Ramos (cell line): ENCODE measurements around the gene PFKP.

ENCODE experiments used
- in situ Hi-C: fragments of 300-500 bp; cut with MboI; formaldehyde crosslinking; loops from one replicate; pipeline ENCODE4 v1.14.3; 2022; ENCODE audit warnings: low sequenced_read_pairs; ENCODE audit not compliant: unreplicated experiment

The PFKP gene

DNA sequence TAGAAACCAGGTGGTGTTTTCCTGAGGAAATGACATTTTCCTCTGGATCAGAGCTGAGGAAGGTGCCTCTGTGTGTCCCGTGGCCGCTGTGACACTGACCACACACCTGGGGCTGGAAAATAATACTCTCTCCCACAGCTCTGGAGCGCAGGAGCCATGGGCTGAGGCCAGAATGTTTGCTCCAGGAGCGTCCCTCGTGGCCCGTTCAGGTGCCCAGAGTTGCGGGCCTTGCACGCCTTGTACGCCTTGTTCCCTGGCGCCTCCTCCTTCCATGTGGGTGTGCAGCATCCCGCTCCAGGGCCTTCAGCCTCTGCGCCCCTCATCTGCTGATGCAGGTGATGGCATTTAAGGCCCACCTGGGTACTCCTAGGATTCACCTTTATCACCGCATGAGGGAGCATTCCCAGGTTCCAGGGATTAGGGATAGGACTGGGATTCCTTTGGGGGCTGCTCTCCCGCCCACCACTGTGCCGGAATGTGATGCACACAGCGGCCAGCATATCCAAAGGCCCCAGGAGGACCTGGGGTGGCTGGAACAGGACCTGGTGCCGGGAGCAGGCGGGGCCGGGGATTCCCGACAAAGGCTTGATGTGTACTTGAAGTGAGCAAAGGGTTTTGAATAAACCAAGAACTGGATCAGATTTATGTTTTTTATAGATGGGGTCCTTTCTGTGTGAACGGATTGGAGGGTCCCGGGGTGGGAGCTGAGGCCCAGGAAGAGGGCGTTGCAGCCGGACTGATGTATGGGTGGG, 61.2 kb downstream of the PFKP start:
- in situ Hi-C loops, result no loop called here

DNA sequence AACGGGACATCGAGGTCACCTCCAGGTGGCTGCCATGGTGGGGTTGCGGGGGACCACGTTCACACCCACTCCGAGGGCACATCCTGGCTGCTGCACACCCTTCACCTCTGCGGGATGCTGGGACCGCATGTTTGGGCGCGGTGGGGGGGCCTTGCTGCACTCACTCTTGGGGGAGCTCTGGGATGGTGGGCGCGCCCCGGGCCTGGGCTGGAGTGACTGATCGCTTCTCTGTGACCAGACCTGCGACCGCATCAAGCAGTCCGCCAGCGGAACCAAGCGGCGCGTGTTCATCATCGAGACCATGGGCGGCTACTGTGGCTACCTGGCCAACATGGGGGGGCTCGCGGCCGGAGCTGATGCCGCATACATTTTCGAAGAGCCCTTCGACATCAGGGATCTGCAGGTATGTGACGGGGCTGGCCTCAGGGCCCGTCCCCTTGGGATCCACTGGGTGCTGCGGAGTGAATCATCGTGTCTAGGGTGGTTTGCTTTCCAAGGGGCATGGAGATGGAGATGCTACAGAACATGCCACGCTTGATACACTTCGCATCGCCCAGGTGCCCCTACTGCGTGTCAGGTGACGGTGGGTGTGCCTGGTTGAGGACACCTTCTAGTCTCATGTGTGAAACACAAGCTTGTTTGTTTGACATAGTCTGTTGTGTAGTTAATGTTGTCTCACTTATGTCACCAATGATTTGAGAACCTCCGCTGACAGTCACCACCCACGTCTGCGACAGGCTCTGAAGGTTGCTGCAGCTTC, 62.4 kb downstream of the PFKP start:
- in situ Hi-C loops, result no loop called here

DNA sequence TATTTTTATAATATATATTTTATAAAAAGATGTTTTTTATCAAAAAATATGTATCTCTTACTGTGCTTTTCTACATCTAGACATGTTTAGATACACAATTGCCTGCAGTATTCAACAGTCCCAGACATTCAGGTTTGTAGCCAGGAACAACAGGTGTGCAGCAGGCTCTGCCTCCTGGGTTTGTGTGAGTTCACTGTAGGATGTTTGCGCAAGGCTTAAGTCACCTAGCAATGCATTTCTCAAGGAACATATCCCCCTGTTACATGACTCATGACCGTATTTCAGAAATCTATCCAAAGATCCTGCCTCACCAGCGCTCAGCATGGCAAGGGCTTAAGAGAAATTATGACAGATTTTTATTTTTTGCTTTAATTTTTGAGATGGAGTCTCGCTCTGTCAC, 63.8 kb downstream of the PFKP start:
- in situ Hi-C loops, result no loop called here

DNA sequence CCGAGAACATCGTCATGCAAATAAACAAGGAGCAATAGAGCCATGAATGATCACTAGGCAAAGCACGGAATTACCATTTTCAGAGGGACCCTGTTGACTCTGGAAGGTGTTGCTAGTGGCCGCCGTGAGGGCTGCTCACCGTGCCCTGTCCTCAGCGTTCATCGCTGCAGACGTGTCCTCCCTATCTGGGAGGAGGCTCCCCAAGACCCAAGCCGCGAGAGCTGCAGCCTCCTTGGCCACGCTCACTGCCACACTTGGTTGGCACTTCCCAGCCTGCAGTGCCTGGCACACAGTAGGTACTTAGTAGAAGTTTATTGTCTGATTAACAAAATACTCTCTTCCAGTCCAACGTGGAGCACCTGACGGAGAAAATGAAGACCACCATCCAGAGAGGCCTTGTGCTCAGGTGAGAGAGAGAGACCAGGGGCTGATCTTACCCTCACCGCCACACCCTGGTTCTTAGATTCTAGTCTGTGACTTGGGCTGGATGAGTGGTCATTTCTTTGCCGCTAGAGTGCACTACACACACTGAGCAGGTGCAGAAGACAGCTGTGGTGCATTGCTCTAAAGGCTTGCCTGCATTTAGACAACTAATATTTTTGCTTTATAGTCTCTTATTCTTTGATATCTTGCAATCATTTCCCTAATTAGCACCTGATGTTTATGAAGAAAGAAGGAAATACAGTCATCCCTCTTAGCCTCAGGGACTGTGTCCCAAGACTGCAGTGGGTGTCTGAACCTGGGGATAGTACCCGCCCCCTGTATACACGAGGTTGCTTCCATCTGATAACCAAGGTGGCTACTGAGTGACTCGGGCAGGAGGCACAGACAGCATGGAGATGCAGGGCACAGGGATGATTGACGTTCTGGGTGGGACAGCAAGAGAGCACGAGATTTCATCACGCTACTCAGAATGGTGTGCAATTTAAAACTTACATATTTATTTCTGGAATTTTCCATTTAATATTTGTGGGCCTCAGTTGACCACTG, 65.0 kb downstream of the PFKP start:
- in situ Hi-C loops, result no loop called here

DNA sequence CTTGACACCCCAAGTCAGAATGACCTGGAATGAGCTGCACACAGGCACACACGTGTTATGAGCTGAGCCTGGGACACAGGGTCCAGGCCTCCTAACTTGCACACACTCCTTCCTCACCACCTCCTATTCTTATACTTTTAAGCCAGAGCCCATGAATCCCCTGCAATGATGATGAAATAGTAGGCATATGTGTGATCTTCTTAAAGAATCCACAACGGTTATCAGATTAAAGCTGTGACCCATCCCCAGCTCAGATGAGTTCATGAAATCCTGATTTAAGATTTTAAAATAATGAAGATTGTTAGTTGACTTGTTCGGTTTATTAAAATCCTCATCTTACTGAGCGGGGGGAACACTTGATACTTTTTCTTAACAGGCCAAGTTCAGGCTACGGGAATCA, 66.6 kb downstream of the PFKP start:
- in situ Hi-C loops, result no loop called here

DNA sequence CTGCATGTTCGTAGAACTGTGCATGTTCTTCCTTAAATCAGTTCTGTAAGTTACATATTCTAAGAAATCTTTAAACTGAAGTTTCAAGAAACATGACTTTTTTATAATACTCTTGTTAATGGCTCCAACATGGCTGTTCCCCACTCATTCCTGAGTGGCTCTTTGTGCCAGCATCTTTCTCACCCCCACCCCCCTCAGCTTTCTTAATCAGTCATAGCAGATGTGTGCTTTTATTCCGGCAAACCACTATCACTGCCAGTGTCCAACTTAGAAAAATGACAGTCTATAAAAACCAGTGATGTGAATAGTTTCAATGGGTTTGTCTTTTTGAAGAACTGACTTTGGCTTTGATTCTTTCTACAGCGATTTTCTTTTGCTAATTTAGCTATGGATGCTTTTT, 67.7 kb downstream of the PFKP start:
- in situ Hi-C loops, result no loop called here

DNA sequence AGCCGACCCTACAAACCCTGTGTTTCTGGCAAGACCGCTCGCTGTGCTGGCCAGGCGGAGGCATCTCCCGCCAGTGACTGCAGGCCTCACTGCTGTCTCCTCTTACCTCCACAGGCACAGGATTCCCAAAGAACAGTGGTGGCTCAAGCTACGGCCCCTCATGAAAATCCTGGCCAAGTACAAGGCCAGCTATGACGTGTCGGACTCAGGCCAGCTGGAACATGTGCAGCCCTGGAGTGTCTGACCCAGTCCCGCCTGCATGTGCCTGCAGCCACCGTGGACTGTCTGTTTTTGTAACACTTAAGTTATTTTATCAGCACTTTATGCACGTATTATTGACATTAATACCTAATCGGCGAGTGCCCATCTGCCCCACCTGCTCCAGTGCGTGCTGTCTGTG, 69.0 kb downstream of the PFKP start:
- in situ Hi-C loops, result no loop called here

DNA sequence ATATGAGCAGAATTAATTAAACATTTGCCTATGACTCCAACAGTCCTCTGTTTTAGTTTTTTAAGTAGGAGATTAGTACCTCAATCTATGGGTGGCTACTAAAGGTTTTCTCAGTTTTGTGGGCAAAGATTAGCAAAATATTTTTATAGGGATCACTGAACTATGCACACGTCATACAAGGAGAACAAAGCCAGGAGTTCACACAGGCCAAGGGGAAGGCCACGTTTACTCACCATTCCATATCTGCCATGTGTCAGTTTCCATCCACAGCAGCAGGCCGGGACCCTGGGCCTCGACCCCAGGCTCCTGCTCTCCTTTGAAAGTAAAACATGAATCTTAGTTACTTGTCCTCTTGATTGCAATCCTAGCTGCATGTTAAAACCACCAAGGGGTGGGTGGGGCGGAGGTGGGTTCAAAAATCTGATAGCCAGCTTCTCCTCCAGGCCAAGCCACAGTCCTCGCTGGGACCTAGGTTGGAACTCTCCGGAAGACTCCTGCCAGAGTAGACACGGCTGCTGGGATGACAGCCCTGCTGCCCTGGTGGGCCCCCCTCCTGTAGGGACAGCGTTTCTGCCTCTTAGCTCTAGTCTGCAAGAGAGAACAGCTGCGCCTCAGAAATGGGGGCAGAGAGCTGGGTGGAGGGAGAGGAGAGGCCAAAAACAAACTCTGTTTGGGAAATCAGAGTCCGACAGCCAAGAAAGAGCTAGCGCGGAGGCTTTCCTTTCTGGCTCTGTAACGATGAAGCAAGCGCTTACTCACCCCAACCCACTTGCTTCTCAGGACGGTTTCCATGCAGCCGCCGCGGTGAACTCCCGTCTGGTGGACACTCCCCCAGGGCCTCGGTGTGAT, 69.6 kb downstream of the PFKP start:
- in situ Hi-C loops, result no loop called here

DNA sequence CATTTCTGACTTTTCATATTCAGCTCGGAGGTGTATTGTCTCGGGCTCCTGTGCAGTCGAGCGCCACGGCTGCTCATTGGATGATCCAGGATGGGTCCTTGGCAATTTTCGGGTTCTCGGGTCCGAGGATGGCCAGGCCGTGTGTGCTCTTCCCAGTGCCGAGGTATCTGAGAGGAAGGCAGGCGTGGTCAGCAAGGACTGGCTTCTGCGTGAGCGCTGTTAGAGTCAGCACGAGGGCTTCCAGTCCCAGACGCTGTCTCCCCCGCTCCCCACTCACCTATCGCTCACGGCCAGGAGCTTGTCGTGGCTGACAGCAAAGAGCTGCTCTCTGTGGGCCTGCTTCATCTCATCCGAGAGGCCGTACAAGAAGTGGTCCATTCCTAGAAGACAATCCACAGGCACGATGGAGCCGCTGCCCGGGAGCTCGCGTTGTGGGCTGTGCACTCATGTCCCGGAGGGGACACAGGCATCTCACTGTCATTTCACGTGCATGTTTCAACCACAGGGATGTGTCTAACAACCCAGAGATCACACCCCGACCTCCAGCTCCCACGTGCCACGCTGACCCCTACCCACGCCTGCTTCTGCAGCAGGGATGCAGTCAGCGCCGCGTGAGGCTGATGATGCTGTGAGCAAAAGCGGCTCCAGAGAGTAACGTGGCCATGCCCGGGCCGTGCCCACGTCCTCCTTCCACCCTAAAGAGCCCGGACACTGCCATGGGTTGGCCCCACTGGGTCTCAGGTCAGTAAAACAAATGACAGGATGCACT, 70.8 kb downstream of the PFKP start:
- in situ Hi-C loops, result no loop called here

DNA sequence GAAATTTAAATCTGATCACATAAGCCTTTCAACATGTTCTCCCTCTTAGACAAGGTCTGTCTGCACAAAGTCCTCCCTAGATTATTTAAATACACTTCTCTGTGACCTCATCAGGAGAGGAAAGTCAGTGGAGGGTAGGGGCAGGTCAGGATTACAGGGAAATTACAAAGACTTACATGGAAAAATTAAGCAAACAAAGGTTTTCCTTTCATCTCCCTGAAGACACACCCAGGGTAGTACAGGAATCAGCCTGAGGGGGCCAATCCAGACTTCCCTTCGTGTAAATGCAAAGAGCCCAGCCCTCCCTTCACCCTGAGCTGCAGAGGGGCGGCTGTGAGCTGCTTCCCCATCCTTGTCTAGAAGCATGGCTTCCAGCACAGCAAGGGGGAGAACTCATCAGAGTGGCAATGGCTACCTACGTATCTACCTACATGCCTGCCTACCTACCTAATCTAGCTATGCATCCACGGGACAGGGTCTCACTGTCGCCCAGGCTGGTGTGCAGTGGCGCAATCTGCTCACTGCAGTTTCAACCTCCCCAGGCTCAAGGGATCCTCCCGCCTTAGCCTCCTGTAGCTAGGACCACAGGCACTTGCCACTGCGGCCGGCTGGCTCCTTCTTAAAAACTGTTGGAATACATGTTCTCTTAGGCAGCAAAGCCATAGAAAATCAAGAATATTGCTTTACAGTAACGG, 72.0 kb downstream of the PFKP start:
- in situ Hi-C loops, result no loop called here

DNA sequence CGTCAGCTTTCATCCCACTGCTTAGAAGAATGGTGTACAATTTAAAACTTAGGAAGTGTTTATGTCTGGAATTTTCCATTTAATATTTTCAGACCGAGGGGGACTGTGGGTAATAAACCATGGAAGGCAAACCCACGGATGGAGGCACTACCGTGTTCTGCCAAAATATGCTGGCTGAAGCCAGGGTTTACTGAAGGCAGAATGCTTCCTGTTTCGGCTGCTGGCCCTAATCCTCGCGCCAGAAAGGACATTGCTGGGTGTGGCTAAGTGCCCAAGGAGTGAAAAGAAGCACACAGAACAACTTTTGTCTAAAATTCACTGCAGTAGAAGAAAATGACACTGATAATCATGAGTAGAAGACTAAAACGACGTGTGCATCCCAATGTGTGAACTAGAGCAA, 72.9 kb downstream of the PFKP start:
- in situ Hi-C loops, result no loop called here

DNA sequence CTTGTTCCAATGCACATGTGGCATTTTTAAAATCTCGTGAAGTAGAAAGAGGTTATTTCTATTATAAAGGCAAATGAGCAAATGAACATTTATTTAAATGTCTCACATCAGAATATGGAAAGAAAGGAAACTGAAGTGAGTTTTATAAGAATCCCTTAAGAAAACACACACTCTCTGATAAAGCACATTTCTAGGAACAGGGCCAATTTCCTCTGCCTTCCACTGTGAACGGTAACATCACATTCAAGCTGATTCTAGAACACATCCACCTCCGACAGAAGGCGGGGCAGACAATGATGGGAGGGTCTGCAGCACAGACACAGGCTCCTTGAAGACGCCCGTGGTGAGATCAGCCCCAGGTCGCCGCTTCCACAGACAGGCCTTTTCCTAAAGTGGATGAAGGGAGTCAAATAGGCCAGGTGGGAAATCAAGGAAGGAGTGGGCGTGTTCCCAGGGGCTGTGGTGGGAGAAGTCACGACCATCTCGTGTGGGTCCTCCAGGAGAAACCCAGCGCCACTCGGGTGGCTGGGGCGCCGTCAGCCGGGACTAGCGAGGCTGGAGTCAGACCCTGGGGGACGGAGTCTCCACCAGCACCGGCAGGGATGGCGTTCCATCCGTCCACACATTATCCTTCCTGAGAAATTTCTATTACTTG, 74.1 kb downstream of the PFKP start:
- in situ Hi-C loops, result no loop called here

DNA sequence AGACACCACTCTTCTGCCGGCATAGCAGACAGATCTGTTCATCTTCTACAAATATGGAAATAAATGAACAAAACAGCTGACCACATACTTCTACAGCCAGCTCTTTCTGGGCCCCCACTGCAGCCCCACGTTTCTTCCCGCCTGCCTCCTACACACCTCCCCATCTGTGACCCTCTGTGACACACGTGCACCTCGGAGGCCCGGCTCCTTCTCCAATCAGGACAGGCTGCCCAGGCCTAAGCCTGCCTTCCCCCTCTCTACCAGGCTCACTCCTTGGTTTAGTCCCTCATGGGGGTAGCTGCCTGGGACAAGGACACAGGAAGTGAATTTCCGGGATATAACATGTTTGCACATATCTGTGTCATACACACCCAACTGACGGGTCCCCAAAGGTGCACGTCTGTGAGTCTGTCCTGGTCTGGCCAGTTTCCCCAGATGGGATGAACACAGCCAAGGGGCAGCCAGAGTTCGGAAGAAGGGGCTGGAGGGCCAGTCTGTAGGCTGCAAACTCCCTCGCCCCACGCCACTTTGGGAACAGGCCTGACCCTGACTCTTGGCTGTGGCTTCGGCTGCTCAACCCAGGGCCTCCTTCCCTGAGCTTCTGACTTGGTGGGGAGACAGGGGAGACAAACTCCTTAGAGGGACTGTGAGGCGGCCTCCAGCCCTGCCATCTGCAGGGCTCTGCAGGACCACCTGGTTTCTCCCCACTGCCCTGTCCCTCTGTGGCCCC, 75.0 kb downstream of the PFKP start:
- in situ Hi-C loops, result no loop called here

DNA sequence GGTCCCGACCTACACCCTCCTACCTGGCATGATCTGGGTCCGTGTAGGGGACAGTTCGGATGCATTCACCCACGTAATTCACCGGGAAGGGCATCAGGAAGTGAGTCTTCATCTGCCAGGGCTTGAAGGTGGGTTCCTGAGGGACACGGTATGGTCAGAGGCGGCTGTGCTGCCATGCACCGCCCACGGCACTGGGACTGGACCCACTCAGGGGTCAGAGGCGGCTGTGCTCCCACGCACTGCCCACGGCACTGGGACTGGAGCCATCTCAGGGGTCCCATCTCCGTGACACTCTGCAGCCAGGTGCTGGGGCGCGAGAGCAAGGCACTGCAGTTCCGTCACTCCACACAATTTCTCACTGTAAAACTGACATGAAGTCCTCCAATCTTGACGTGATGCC, 76.0 kb downstream of the PFKP start:
- in situ Hi-C loops, result no loop called here

DNA sequence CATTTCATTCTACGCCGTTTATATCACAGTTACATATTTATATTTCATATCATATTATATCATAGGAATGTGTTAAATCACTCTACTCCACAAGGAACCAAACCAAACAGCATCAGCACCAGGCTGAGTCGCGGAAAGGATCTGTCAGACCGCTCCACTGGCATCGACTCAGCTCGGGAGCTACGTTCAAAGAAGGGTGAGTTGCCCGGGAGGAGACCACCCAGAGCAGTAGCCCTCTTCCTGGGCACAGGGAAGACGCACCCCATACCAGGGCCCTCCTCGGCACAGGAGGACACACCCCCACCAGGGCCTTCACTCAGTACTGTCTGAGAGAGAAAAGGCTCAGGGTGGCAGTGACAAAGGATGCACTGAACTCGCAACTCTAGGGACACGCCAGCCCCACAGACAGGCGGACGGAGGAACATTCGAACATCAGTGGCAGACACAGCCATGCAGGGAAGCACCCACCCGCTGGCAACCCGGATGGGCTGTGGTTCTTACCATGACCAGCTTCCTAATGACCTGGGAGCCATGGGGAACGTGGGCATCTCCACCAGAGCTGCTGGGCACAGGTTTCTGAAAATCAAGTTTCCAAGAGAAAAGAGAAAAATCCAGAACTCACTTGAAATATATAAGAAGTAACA, 76.6 kb downstream of the PFKP start:
- in situ Hi-C loops, result no loop called here

DNA sequence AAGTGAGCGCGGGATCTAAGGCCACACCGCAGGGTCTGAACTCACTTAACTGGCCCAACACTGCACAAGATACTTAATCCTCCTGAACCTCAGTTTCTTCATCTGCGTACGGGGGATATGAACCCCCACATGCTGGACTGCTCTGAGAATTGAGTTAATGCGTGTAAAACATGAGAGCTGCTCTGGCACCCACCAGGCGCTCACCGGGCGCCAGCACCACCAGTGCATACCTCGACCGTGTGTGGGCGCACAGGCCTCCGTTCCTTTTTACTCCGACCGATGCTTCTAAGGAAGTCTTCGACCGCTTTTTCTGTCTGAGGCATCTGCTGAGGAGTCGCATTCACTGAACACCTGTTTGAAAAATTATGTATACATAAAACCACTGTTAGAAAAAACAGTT, 78.0 kb downstream of the PFKP start:
- in situ Hi-C loops, result no loop called here

DNA sequence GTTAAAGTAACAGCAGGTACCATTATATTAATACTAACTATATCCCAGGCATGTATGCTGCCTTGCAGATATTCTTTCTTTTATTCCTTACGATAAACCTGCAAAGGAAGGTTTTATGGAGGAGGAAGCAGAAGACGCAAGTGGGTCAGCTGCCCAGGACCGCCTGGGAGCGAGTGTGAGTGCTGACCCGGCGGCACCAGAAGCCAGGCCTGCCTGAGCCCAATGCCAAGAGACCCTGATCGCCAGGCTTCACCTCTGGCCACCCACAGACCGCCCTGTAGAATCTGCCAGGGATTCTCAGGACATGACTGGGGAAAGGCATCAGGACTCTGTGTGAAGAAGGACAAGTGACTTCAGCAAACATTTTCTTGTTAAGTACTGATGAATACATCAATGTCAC, 78.9 kb downstream of the PFKP start:
- in situ Hi-C loops, result no loop called here
